OCI-LY1 (cell line): Measurements from ENCODE around the gene NABP2.

Source experiments
- CTCF ChIP-seq: fragments of 200-600 bp; sonication (generic), shearing (Covaris generic); IDR thresholded peaks from 2 replicates; pipeline ENCODE4 v1.5.1; 2017; ENCODE audit warnings: mild to moderate bottlenecking, antibody characterized with exemption, low read length, moderate library complexity, mixed read lengths
- EZH2 ChIP-seq: fragments of 200-600 bp; sonication (generic), shearing (Covaris generic); IDR thresholded peaks from 2 replicates; pipeline ENCODE4 v1.8.0; 2017; ENCODE audit warnings: borderline replicate concordance, mixed run types, mild to moderate bottlenecking, antibody characterized with exemption, low read length, moderate library complexity, mixed read lengths

- TF ChIP-seq CTCF (no peak), EZH2 (no peak)
Observed at GRCh38 chr12:56186957-56187356, 37.2 kb upstream of the NABP2 start.
